HepG2 (cell line): Measurements from ENCODE around the gene FXR2. TPM values are rescaled to one million over a fixed set of nuclear protein-coding genes. Genes with fewer than 3 reads are reported as not detected.

Experiments used
- DMTF1 ChIP-seq: sonication (generic); formaldehyde crosslinking; IDR thresholded peaks from 2 replicates; pipeline ENCODE4 v1.4.0; 2020; ENCODE audit warnings: mild to moderate bottlenecking, missing genetic modification reagents
- FOXC1 ChIP-seq: sonication (generic); formaldehyde crosslinking; IDR thresholded peaks from 2 replicates; pipeline ENCODE4 v1.8.0; 2022; ENCODE audit warnings: mild to moderate bottlenecking, missing genetic modification reagents, borderline replicate concordance
- HES4 ChIP-seq: sonication (generic); formaldehyde crosslinking; IDR thresholded peaks from 2 replicates; pipeline ENCODE4 v1.9.0; 2021; ENCODE audit warnings: mild to moderate bottlenecking, missing genetic modification reagents, borderline replicate concordance
- KAT7 ChIP-seq: IDR thresholded peaks from 2 replicates; pipeline ENCODE4 v1.6.1; 2018; ENCODE audit warnings: borderline replicate concordance, missing compliant biosample characterization
- PHF5A ChIP-seq: IDR thresholded peaks from one replicate; pipeline ENCODE4 v1.6.1; 2018; ENCODE audit warnings: low read depth, missing genetic modification reagents; ENCODE audit not compliant: unreplicated experiment
- RAD21 ChIP-seq: fragments of 450-650 bp; formaldehyde crosslinking; IDR thresholded peaks from 2 replicates; pipeline ENCODE4 v1.5.0; 2020; ENCODE audit warnings: mild to moderate bottlenecking
- RARG ChIP-seq: sonication (generic); formaldehyde crosslinking; IDR thresholded peaks from 2 replicates; pipeline ENCODE4 v1.4.0; 2020; ENCODE audit warnings: low read depth, mild to moderate bottlenecking, missing genetic modification reagents
- ZBTB1 ChIP-seq: sonication (generic); formaldehyde crosslinking; IDR thresholded peaks from 2 replicates; pipeline ENCODE4 v1.4.0; 2020; ENCODE audit warnings: missing genetic modification reagents, borderline replicate concordance
- ZBTB14 ChIP-seq: sonication (generic); formaldehyde crosslinking; IDR thresholded peaks from 2 replicates; pipeline ENCODE4 v1.4.0; 2020; ENCODE audit warnings: missing genetic modification reagents
- ZBTB8A ChIP-seq: sonication (generic); formaldehyde crosslinking; IDR thresholded peaks from 2 replicates; pipeline ENCODE4 v1.4.0; 2020; ENCODE audit warnings: mild to moderate bottlenecking, low read depth, missing genetic modification reagents, borderline replicate concordance
- ZNF225 ChIP-seq: sonication (generic); formaldehyde crosslinking; IDR thresholded peaks from 2 replicates; pipeline ENCODE4 v1.4.0; 2020; ENCODE audit warnings: mild to moderate bottlenecking, missing genetic modification reagents
- ZNF431 ChIP-seq: sonication (generic); formaldehyde crosslinking; IDR thresholded peaks from 2 replicates; pipeline ENCODE4 v1.9.0; 2022; ENCODE audit warnings: missing genetic modification reagents, low read depth, mild to moderate bottlenecking, borderline replicate concordance
- ZNF607 ChIP-seq: sonication (generic); formaldehyde crosslinking; IDR thresholded peaks from 2 replicates; pipeline ENCODE4 v1.5.1; 2020; ENCODE audit warnings: missing genetic modification reagents, mild to moderate bottlenecking, borderline replicate concordance
- ZNF646 ChIP-seq: sonication (generic); formaldehyde crosslinking; IDR thresholded peaks from 2 replicates; pipeline ENCODE4 v1.9.0; 2021; ENCODE audit warnings: mild to moderate bottlenecking, missing genetic modification reagents
- ZNF784 ChIP-seq: sonication (generic); formaldehyde crosslinking; IDR thresholded peaks from 2 replicates; pipeline ENCODE4 v1.5.1; 2020; ENCODE audit warnings: missing genetic modification reagents, mild to moderate bottlenecking, borderline replicate concordance
- ZNF83 ChIP-seq: sonication (generic); formaldehyde crosslinking; IDR thresholded peaks from 2 replicates; pipeline ENCODE4 v1.4.0; 2020; ENCODE audit warnings: missing genetic modification reagents, mild to moderate bottlenecking, borderline replicate concordance
- polyA plus RNA-seq, 8 experiments: library from polyadenylated mRNA; depleted of rRNA in 3 of 8; stranded (reverse) in 7 of 8; unstranded in 1 of 8; fragments of >200 nt; fragmentation: Illumina TruSeq in 4 of 8; extraction: Trizol in 4 of 8; gene quantifications; 2 replicates each; pipeline versions ENCODE4 v1.2.1 to v1.2.3, GENCODE V29; 2011 to 2016; ENCODE audit warnings: low read depth in 4 of 8, missing spikeins in 1 of 8, mixed read lengths in 1 of 8; ENCODE audit not compliant: insufficient read depth in 1 of 8
- total RNA-seq, 5 experiments: library from RNA; depleted of rRNA; stranded (reverse); fragments of >200 nt; fragmentation: Illumina TruSeq; extraction: Trizol; gene quantifications; 2 replicates each; pipeline ENCODE4 v1.2.3, GENCODE V29; 2016; ENCODE audit warnings: low read depth in 1 of 5

FXR2 gene
- total and polyA plus RNA-seq, 2 of the 13 experiments (the other 11 are each of a cell fraction or from before 2014, with no cell fraction given), result 20.9 to 24.4 TPM

GRCh38 chr17:7579001-7579833 is 35.5 kb downstream of the FXR2 start, which contains the start of gene CD68 (continued):
- no peak for TF ChIP-seq ZNF646 (CRISPR knock-in tag)
- TF ChIP-seq RAD21 (CRISPR knock-in tag), result peak; percentile 53
- no peak for TF ChIP-seq ZNF225 (CRISPR knock-in tag)
- no peak for TF ChIP-seq ZBTB1 (CRISPR knock-in tag)
- no peak for TF ChIP-seq FOXC1 (CRISPR knock-in tag)
- TF ChIP-seq ZBTB8A (CRISPR knock-in tag), result no peak
- TF ChIP-seq HES4 (CRISPR knock-in tag), result 0 out of 2 replicates have a peak, but pooled peaks have one; percentile 38
- TF ChIP-seq DMTF1, result no peak
- TF ChIP-seq KAT7 (CRISPR knock-in tag), result no peak; the same call in 1 of the 2 replicates
- TF ChIP-seq ZBTB14 (CRISPR knock-in tag), result no peak
- 0 out of 2 replicates have a peak, but pooled peaks have one; percentile 30 for TF ChIP-seq ZNF784 (CRISPR knock-in tag)
- peak; percentile 90 for TF ChIP-seq PHF5A (CRISPR knock-in tag)
- no peak for TF ChIP-seq RARG (CRISPR knock-in tag)
- TF ChIP-seq ZNF607 (CRISPR knock-in tag), result no peak
- peak; percentile 51 for TF ChIP-seq ZNF431 (CRISPR knock-in tag)
- TF ChIP-seq ZNF83 (CRISPR knock-in tag), result no peak; the same call in 1 of the 2 replicates
